CD4-positive, alpha-beta T cell treated with Interleukin-15 for 4 hours (primary cell): ENCODE data around the gene PCDH1.
"Not testable (repeated sequence)": the region's sequence is repeated elsewhere in the genome, so short reads cannot be mapped to it uniquely, and the experiment has no call there.

Experiments
- DNase-seq: peaks from one replicate; pipeline ENCODE4 v3.0.0-alpha.2; 2020; ENCODE audit warnings: low spot score

PCDH1 gene

GRCh38 chr5:141898448-141899049, 20.3 kb upstream of the PCDH1 start:
- no peak for DNase-seq

GRCh38 chr5:141897425-141897824, 19.2 kb upstream of the PCDH1 start:
- DNase-seq = no peak

GRCh38 chr5:141890429-141890828, 12.2 kb upstream of the PCDH1 start:
- DNase-seq = not testable (repeated sequence)

- no peak for DNase-seq
Measured at GRCh38 chr5:141889282-141889871, 11.2 kb upstream of the PCDH1 start.

GRCh38 chr5:141883892-141884318, 5.7 kb upstream of the PCDH1 start:
- DNase-seq = no peak

GRCh38 chr5:141883184-141883891, 5.1 kb upstream of the PCDH1 start:
- no peak for DNase-seq

GRCh38 chr5:141882594-141883183, 4.5 kb upstream of the PCDH1 start:
- DNase-seq = no peak

- no peak for DNase-seq
Measured at GRCh38 chr5:141881886-141882285, 3.7 kb upstream of the PCDH1 start.

GRCh38 chr5:141880961-141881801, 3.0 kb upstream of the PCDH1 start:
- DNase-seq = no peak

- DNase-seq = no peak
Measured at GRCh38 chr5:141879941-141880738, 1.9 kb upstream of the PCDH1 start.

GRCh38 chr5:141879426-141879759, 1.2 kb upstream of the PCDH1 start:
- DNase-seq = no peak

GRCh38 chr5:141878711-141879425, 658 bp upstream of the PCDH1 start:
- peak; percentile 95 for DNase-seq

- DNase-seq = peak; percentile 21
Measured at GRCh38 chr5:141877356-141878185, 639 bp downstream of the PCDH1 start.

GRCh38 chr5:141876628-141877355, 1.4 kb downstream of the PCDH1 start:
- peak; percentile 14 for DNase-seq

GRCh38 chr5:141875795-141876627, 2.2 kb downstream of the PCDH1 start:
- DNase-seq = no peak

- DNase-seq = no peak
Measured at GRCh38 chr5:141875022-141875740, 3.0 kb downstream of the PCDH1 start.

- no peak for DNase-seq
Measured at GRCh38 chr5:141874262-141874964, 3.8 kb downstream of the PCDH1 start.
